ENCODE results near the gene P2RY4. TPM values are rescaled to one million over a fixed set of nuclear protein-coding genes. Genes with fewer than 3 reads are reported as not detected.
"Not testable (repeated sequence)": the region's sequence is repeated elsewhere in the genome, so short reads cannot be mapped to it uniquely, and the experiment has no call there.

Gene P2RY4
- under 1 TPM in 2 of 3 donors, not detected in 1; 0.16 to 0.18 TPM for polyA plus RNA-seq (ENCODE audit: insufficient read length in 3 of 3)

- DNase-seq (ENCODE audit: low read depth in 3 of 3, low spot score in 2 of 3): no peak
Observed at GRCh38 chrX:70260104-70260503, at the start of gene P2RY4. TSS of gene P2RY4 (minus strand) at chrX:70260204. CDS start at chrX:70259624, 580 bp downstream.

DNA sequence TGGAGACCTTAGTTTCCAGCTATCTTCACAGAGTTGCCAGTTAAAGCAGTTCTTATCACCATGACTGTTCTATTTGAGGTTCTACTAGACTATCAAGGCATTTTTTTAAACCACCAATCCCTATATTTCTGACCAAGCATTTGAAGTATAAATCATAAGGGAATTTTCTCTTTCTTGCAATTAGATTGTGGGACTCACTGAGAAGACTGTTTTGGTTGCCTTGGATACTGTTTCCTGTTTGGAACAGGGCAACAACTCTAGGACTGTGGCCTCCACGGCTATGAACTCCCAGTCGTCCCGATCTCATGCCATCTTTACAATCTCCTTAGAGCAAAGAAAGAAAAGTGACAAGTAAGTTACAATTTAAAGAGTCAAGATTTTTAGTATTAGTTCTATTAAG is 41.7 kb upstream of the P2RY4 start:
- no peak for DNase-seq (ENCODE audit: low read depth in 3 of 3, low spot score in 2 of 3)

GRCh38 chrX:70293621-70294020 is 33.6 kb upstream of the P2RY4 start:
- no peak for DNase-seq (ENCODE audit: low read depth in 3 of 3, low spot score in 2 of 3)

DNA sequence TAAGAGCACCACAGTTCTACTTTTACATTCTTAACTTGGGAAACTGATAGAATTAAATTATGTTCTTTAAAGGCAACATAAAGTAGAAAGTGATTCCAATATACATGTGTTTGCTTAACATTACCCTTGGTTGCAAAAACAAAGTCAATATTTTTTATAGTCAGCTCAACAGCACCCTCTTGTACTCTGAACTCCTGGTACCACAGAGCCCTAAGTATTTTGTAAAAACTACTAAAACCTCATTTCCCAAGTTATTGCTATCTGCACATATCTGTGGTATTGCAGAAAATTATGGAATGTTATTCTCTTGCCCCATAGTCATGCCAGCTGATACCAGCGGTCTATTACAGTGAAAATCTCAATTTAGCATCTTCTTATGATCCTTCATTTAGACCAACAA is 32.8 kb upstream of the P2RY4 start:
- no peak for DNase-seq (ENCODE audit: low read depth in 3 of 3, low spot score in 2 of 3)

DNA sequence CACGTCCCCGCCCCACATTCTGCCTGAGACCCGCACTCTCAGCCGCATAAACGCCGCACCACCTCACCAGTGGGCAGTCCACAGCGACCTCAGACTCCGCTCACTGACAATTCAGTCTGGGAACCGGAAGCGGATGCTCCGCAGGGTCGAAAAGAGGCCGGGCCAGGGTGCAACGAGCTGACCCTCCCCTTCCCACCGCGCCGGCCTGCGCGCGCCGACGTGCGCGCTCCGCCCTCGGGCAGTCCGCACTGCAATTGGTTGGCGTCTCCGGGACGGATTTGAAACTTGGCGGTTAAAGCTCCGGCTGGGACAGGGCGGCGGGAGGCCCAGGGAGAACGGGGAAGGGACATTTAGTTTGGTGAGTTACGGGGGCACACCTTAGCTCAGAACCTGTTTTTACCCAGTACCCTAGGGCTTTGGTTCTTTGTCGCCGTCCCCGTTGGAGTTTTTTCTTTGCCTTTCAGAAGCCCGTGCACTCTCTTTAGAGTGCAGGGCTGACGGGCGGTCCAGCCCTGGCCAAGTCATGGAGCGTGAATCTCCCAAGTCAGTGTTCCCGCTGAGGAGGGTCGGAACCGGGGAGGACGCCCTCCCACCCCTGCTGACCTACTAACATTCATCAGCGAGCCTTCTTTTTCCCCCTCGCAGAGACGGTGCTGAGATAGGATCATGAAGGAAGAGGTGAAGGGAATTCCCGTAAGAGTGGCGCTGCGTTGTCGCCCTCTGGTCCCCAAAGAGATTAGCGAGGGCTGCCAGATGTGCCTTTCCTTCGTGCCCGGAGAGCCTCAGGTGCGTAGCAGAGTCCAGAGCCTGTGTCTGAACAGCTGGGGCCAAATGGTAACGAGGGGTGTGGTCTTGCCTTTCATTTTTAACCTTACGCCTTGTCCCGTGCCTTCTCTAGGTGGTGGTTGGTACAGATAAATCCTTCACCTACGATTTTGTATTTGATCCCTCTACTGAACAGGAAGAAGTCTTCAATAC is 30.1 kb upstream of the P2RY4 start, which contains the start of the genes KIF4A and PDZD11:
Gene KIF4A (plus strand): TSS at position 312 of the 978 bp plus-strand sequence. CDS start 355 bp downstream, at position 667.
Gene PDZD11 (minus strand): TSS at position 135 of the 978 bp plus-strand sequence. CDS start 586 bp downstream, outside the sequence.
- DNase-seq (ENCODE audit: low read depth in 3 of 3, low spot score in 2 of 3): peak; percentile 43 to 64 (median 54)

GRCh38 chrX:70289168-70289792 is 29.3 kb upstream of the P2RY4 start:
- no peak for DNase-seq (ENCODE audit: low read depth in 3 of 3, low spot score in 2 of 3)

DNA sequence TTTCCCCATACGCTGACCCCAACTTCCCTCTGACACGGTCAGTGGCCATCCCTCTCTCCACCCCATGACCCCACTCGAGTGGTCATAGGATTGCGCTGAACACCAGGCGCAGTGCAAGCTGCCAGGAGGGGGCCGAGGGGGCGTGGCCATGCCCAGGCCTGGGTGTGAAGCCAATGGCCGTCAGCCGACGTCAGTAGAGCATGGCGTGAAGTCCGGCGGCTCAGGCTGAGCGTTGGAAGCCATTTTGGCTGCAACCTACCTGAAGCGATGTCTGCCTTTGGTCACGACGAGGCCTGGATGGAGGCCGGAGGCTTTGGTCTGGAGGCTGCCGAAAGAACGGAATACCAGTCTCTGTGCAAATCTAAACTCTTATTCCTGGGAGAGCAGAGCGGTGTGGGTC is 21.9 kb upstream of the P2RY4 start, which contains the start of gene RAB41:
Gene RAB41 (plus strand): TSS at position 222 of the 400 bp plus-strand sequence. CDS start 46 bp downstream, at position 268.
- DNase-seq (ENCODE audit: low read depth in 3 of 3, low spot score in 2 of 3): no peak

- DNase-seq (ENCODE audit: low read depth in 3 of 3, low spot score in 2 of 3): no peak
Observed at GRCh38 chrX:70280573-70280972, 20.6 kb upstream of the P2RY4 start.

GRCh38 chrX:70279081-70279480 is 19.1 kb upstream of the P2RY4 start:
- no peak for DNase-seq (ENCODE audit: low read depth in 3 of 3, low spot score in 2 of 3)

GRCh38 chrX:70274029-70274428 is 14.0 kb upstream of the P2RY4 start:
- not testable (repeated sequence) for DNase-seq (ENCODE audit: low read depth in 3 of 3, low spot score in 2 of 3)

GRCh38 chrX:70268034-70268433 is 8.0 kb upstream of the P2RY4 start, which contains the start of gene ARR3:
TSS of gene ARR3 (plus strand) at chrX:70268334. CDS start at chrX:70269386, 1,052 bp downstream.
- DNase-seq (ENCODE audit: low read depth in 3 of 3, low spot score in 2 of 3): no peak

DNA sequence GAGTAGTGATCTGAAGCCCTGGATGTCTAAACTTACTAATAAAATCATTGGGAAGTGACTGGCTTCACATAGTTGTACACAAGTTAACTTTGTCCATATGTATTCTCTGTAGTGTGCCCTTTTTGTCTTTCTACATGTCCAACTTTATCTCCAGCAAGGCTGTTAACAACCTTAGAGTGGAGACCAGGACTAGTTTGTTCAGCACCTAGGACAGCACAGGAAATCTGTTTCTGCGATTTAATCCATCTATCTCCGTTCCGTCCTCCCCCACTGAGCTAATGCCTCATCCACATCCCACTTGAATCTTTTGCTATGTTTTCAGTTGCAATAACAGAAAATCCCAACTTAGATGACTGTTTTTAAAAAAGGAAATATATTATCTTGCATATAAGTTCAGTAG is 4.8 kb upstream of the P2RY4 start:
- no peak for DNase-seq (ENCODE audit: low read depth in 3 of 3, low spot score in 2 of 3)

DNA sequence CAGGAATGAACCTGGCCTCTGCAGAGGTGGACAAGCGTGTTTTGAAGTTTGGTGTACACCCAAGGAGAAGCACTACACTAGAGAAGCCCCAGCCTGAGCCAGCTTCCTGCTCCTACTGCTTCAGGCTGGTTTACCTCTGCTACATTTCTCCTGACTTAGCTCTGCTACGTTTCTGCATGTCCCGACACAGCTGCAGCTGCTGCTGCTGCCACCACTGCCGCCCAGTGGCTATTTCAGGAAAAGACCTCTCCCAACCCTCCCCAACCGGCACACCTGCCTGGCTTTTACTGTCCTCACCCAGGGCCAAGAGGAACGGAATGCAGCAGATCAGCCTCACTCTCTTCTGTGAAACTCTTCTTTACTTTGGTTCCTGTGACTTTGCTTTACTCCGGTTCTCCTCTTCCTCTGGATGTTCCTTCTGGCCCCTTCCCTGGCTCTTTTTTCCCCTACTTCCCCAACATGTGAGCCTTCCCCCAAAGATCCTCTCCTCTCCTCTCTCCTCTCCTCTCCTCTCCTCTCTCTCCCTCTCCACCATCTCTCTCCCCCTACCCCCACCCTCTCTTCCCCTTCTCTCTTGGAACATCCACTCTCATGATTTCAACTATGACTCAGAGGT is 3.1 kb upstream of the P2RY4 start:
- DNase-seq (ENCODE audit: low read depth in 3 of 3, low spot score in 2 of 3): peak in 1 of 3 donors; percentile 3

DNA sequence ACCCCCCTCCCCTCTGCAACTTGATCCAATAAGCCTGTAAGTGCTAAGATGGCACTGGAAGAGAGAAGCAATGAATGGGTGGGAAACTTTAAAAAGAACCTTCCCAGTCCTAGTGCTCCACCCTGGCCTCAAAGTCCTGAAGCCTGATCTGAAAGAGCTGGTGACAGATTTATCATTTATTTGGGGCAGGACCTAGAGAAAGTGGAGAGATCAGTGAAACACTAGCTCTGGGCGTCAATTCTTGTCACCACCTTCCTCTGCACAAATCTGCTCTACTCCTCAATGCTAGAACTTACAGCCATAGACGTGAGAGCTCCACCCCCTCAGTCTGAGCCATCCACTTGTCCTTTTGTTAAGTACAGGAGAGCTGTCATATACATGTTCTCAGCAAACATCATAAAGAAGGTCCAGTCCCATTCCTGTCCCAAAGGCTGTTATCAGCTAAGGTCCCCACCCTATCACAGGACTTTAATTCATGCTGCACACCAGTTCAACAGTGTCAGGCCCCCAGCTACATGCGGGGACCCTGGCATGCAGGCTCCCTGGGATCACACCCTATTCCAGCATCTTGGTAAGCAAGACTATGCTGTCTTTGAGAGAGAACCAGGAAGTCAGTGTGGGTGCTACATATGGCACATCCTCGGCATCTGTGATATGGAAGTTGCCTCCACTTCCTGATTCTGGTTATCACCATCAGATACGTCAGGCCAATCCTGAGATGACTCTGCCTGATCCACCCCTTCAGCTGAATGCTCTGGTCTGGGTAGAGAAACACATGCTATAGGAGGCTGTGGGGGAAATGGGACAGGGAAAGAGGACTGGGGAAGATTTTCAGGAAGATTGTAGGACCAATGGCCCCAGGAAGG is 2.3 kb downstream of the P2RY4 start:
- no peak for DNase-seq (ENCODE audit: low read depth in 3 of 3, low spot score in 2 of 3)

- DNase-seq (ENCODE audit: low read depth in 3 of 3, low spot score in 2 of 3): no peak
Observed at GRCh38 chrX:70255452-70255851, 4.6 kb downstream of the P2RY4 start.

DNA sequence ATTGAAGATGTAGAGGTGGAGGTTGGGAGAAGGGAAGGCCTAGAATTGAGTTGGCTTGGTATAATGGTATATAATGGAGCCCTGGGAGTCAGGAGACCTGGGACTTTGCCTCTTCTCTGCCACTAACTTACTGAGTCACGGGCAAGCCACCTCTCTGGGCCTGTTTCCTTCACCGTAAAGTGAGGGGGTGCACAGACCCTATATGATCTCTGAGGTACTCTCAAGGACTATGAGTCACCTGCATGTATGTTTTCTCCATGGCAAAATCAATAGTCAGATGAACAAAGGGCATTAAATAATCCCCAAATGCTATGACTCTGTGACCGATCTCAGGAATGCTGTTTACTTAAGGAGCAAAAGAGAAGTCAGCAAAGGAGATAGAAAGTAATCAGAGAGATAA is 5.1 kb downstream of the P2RY4 start:
- no peak for DNase-seq (ENCODE audit: low read depth in 3 of 3, low spot score in 2 of 3)

DNA sequence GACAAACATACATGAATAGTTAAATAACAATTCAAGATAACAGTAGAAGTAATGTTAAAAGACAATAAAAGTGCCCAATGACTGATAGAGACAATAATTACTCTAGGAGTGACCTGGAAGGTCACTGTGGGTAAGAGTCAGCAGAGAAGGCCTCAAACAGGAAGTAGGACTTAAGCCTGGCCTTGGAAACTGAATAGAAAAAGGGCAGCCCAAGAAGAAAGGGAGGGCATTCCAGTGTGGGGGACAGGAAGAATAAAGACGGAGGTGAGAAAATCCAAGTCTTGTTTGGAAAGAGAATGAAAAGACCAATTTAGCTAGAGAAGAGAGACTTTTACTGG is 6.0 kb downstream of the P2RY4 start:
- DNase-seq (ENCODE audit: low read depth in 3 of 3, low spot score in 2 of 3): no peak

DNA sequence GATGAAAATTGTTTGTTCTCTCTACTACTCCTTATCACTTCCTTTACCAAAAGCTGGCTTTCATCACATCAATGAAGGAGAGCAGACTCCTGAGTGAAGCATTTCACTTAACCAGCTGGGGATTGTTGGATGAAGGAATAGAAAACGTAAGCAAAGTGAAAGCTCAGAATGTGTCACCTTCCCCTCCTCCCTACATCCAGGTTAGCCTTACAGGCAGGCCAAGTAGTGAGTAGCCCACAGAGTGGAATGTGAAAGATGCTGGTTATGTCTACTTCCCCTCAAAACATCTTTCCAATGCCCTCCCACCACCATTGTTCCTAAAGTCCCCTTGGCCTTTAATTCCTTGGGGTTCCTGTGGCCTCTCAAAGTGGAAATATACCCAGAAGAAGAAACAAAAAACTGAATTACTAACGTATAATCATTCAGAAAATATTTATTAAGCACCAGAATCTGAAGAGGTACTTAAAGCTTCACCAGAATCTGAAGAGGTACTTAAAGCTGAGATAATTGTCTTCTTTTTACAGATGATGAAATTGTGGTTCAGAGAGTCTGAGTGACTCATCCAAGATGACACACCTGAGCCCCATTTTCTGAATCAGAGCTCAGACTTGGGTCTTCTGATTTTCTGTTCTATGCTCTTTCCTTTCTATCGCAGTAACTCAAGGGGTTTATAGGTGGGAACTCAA is 6.5 kb downstream of the P2RY4 start:
- DNase-seq (ENCODE audit: low read depth in 3 of 3, low spot score in 2 of 3): no peak

GRCh38 chrX:70252491-70252890 is 7.5 kb downstream of the P2RY4 start:
- DNase-seq (ENCODE audit: low read depth in 3 of 3, low spot score in 2 of 3): no peak
